ENCODE results near the gene CD200. TPM values are rescaled to one million over a fixed set of nuclear protein-coding genes. Genes with fewer than 3 reads are reported as not detected.

Gene CD200
- total RNA-seq, 1 experiment from 2014 or later, result not detected

DNA sequence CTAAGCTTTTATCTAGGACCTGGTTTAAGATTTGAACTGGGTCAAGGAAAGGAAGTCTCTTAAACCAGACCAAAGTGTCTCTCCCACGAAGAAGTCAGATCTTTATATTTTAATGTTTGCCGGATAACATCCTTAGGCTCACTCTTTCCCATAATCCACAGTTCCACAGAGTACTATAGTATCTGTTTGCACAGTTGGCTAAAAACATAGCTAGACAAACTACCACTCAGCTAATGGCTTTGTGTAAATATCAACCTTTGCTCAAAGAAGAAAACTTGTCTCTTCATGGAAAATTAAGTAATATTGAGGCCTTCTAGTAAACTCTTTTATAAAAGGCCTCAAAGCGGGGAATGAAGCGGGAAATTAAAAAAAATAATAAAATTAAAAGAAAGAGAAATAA lies 25.4 kb upstream of the CD200 start:
- TF ChIP-seq, protein P1, sequence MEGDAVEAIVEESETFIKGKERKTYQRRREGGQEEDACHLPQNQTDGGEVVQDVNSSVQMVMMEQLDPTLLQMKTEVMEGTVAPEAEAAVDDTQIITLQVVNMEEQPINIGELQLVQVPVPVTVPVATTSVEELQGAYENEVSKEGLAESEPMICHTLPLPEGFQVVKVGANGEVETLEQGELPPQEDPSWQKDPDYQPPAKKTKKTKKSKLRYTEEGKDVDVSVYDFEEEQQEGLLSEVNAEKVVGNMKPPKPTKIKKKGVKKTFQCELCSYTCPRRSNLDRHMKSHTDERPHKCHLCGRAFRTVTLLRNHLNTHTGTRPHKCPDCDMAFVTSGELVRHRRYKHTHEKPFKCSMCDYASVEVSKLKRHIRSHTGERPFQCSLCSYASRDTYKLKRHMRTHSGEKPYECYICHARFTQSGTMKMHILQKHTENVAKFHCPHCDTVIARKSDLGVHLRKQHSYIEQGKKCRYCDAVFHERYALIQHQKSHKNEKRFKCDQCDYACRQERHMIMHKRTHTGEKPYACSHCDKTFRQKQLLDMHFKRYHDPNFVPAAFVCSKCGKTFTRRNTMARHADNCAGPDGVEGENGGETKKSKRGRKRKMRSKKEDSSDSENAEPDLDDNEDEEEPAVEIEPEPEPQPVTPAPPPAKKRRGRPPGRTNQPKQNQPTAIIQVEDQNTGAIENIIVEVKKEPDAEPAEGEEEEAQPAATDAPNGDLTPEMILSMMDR (conservative IDR thresholded peaks at IDR 0.05; ENCODE audit: low read depth, low read length), result no peak
- TF ChIP-seq EZH2phosphoT487 (IDR thresholded peaks at IDR 0.05; ENCODE audit: borderline replicate concordance, low read length), result no peak
- no peak for TF ChIP-seq EZH2 (IDR thresholded peaks at IDR 0.05; ENCODE audit: low read length, unreplicated experiment)
- ChIA-PET POLR2A (ENCODE audit: unreplicated experiment) (no interaction called here), CTCF (no interaction called here)
- no peak for ATAC-seq
- no peak for DNase-seq
- no peaks in the 10 kb centered on the region for H3K9me3 ChIP-seq (ENCODE audit: low read length)
- no peaks in the 10 kb centered on the region for H4K20me1 ChIP-seq (ENCODE audit: low read length)
- peaks cover 12% of the 10 kb centered on the region; the same call in 1 of the 2 replicates for H3K27me3 ChIP-seq (ENCODE audit: low read length)
- H3K4me3 ChIP-seq (ENCODE audit: low read length), result no peak overlapping the region
- H2AFZ ChIP-seq (ENCODE audit: low read length), result no peak overlapping the region
- H3F3A ChIP-seq (ENCODE audit: low read length, unreplicated experiment), result no peaks in the 10 kb centered on the region
- intact Hi-C loops (cut with micrococcal nuclease), result no loop called here
- H3K9ac ChIP-seq (ENCODE audit: low read length), result no peak overlapping the region
- no TSS peak for BruUV-seq (replicated peaks)
- H3K27ac ChIP-seq (ENCODE audit: low read length), result no peak overlapping the region
- H3K9me2 ChIP-seq (replicated peaks; ENCODE audit: low read length), result no peaks in the 10 kb centered on the region
- H3K4me2 ChIP-seq (ENCODE audit: low read length), result no peak overlapping the region
- no peaks in the 10 kb centered on the region for H3K79me2 ChIP-seq (ENCODE audit: low read length)
- no peaks in the 10 kb centered on the region for H3K4me1 ChIP-seq (ENCODE audit: insufficient read depth, low read length)
- H3K36me3 ChIP-seq (ENCODE audit: low read depth, low read length), result no peaks in the 10 kb centered on the region

DNA sequence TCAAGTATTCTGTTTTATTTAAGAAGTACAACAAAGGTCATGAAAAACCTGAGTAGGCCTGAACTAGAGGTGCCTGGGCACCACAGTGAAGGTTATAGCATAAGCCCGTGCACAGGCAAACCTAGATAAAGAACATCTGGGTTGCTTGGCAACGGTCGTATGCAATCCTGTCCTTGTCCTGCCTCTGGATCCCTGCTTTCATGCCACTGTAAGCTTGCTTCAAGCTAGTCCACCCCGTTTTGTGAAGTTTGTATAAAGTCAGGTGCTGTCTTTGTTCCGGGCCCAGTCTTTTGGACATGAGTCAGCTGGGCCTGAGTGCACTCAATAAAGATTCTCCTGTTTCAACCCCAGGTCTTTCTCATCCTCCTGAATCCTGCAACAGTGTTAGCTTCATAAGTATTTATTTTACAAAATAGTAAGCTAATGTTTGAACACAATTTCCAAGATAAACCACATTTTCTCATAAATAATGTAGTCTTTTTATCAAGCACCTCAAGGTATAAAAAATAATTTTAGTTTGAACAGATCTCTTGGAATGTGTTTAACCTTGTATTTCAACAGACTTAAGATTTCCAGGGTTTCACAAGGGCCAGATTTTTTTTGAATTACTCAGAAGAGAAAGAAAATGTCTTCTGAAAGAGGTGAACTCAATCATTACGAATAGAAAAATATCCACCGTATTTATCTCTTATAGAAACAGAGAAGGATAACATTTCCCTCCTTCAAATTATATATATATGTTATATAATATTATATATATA lies 24.6 kb upstream of the CD200 start:
- H2AFZ ChIP-seq (ENCODE audit: low read length), result no peak overlapping the region
- ATAC-seq (no peak), DNase-seq (no peak)
- H3K27ac ChIP-seq (ENCODE audit: low read length), result no peak overlapping the region
- H3K36me3 ChIP-seq (ENCODE audit: low read depth, low read length), result no peaks in the 10 kb centered on the region
- intact Hi-C loops (cut with micrococcal nuclease), result loop anchor here (1.0 kb wide), 1 partner anchor 8 kb away; no protein-coding TSS in a partner anchor
- H3K9ac ChIP-seq (ENCODE audit: low read length), result no peak overlapping the region
- POLR2A ChIA-PET (ENCODE audit: unreplicated experiment), result no interaction called here
- H3K27me3 ChIP-seq (ENCODE audit: low read length), result peaks cover 14% of the 10 kb centered on the region; the same call in 1 of the 2 replicates
- no peaks in the 10 kb centered on the region for H3K79me2 ChIP-seq (ENCODE audit: low read length)
- TF ChIP-seq EZH2 (IDR thresholded peaks at IDR 0.05; ENCODE audit: low read length, unreplicated experiment) (no peak), EZH2phosphoT487 (IDR thresholded peaks at IDR 0.05; ENCODE audit: borderline replicate concordance, low read length) (no peak)
- TF ChIP-seq, protein P1 (conservative IDR thresholded peaks at IDR 0.05; ENCODE audit: low read depth, low read length), result no peak
- H3K9me3 ChIP-seq (ENCODE audit: low read length), result no peaks in the 10 kb centered on the region
- BruUV-seq (replicated peaks), result no TSS peak
- no peak overlapping the region for H3K4me2 ChIP-seq (ENCODE audit: low read length)
- H4K20me1 ChIP-seq (ENCODE audit: low read length), result no peaks in the 10 kb centered on the region
- CTCF ChIA-PET, result no interaction called here
- H3F3A ChIP-seq (ENCODE audit: low read length, unreplicated experiment), result no peaks in the 10 kb centered on the region
- H3K4me1 ChIP-seq (ENCODE audit: insufficient read depth, low read length), result no peaks in the 10 kb centered on the region
- H3K4me3 ChIP-seq (ENCODE audit: low read length), result no peak overlapping the region
- no peaks in the 10 kb centered on the region for H3K9me2 ChIP-seq (replicated peaks; ENCODE audit: low read length)

DNA sequence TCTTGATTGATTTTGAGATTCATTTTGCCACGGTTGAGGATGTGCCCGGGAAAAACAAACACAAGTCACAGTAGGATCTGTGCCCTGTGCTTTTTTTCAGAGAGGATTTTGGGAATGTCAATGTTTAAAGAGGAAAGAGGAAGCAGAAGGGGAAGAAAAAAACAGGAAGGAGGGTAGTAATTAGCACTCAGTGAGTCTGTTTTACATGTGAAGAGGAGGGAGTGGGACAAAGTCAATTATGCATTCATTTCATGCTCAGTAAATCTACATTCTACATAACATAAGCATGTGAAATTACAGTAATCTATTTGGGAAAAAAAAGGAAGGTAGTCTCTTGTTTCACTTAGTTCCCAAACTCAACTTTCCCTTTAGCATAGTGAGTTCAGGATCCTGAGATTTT lies 18.3 kb upstream of the CD200 start:
- ATAC-seq (no peak), DNase-seq (no peak)
- Histone ChIP-seq H3K4me1 (ENCODE audit: insufficient read depth, low read length) (no peaks in the 10 kb centered on the region), H2AFZ (ENCODE audit: low read length) (no peak overlapping the region), H3K36me3 (ENCODE audit: low read depth, low read length) (no peaks in the 10 kb centered on the region), H3K4me3 (ENCODE audit: low read length) (no peak overlapping the region), H3K79me2 (ENCODE audit: low read length) (no peaks in the 10 kb centered on the region), H3K4me2 (ENCODE audit: low read length) (no peak overlapping the region), H4K20me1 (ENCODE audit: low read length) (no peaks in the 10 kb centered on the region), H3K9ac (ENCODE audit: low read length) (no peak overlapping the region), H3K27me3 (ENCODE audit: low read length) (peaks cover 41% of the 10 kb centered on the region), H3K9me2 (replicated peaks; ENCODE audit: low read length) (no peaks in the 10 kb centered on the region), H3K27ac (ENCODE audit: low read length) (no peak overlapping the region), H3F3A (ENCODE audit: low read length, unreplicated experiment) (no peaks in the 10 kb centered on the region), H3K9me3 (ENCODE audit: low read length) (no peaks in the 10 kb centered on the region)
- no TSS peak for BruUV-seq (replicated peaks)
- TF ChIP-seq, protein P1 (conservative IDR thresholded peaks at IDR 0.05; ENCODE audit: low read depth, low read length), result no peak
- TF ChIP-seq EZH2 (IDR thresholded peaks at IDR 0.05; ENCODE audit: low read length, unreplicated experiment) (no peak), EZH2phosphoT487 (IDR thresholded peaks at IDR 0.05; ENCODE audit: borderline replicate concordance, low read length) (no peak)
- intact Hi-C loops (cut with micrococcal nuclease), result no loop called here
- ChIA-PET CTCF (no interaction called here), POLR2A (ENCODE audit: unreplicated experiment) (no interaction called here)

Data from PC-3 (cell line).